HEK293T (cell line): Measurements from ENCODE around the gene BRD7.

Source experiments
- FOXK2 ChIP-seq: fragments of 450-650 bp; IDR thresholded peaks from 2 replicates; pipeline ENCODE4 v1.6.1; 2016; ENCODE audit warnings: mild to moderate bottlenecking
- L3MBTL2 ChIP-seq: fragments of 450-650 bp; conservative IDR thresholded peaks from 2 replicates; pipeline ENCODE4 v1.6.1; 2016; ENCODE audit warnings: mild to moderate bottlenecking

- no peak for TF ChIP-seq FOXK2
- TF ChIP-seq L3MBTL2: no peak
These were observed 87.3 kb downstream of the BRD7 start for GRCh38 chr16:50281391-50282009.
